Testis (tissue), 2 donors: ENCODE results near the gene MRPL2.

Experiments
- CTCF ChIP-seq, 3 experiments: fragments of 450-650 bp in 2 of 3; fragments of 200-600 bp in 1 of 3; sonication (generic) in 1 of 3; IDR thresholded peaks; one replicate each; pipeline ENCODE4 v1.5.1; 2016 to 2019; ENCODE audit warnings: antibody characterized with exemption in 3 of 3, mild to moderate bottlenecking in 2 of 3, moderate library complexity in 1 of 3
- POLR2A ChIP-seq: fragments of 450-650 bp; IDR thresholded peaks from one replicate; pipeline ENCODE4 v1.6.1; 2017; ENCODE audit warnings: antibody characterized with exemption, mild to moderate bottlenecking, moderate library complexity

- TF ChIP-seq CTCF (IDR thresholded peaks at IDR 0.05) (no peak), POLR2A (no peak)
Observed at GRCh38 chr6:43090559-43090956, 31.3 kb upstream of the MRPL2 start.
